Measurements from ENCODE around the gene OVAAL.

DNA sequence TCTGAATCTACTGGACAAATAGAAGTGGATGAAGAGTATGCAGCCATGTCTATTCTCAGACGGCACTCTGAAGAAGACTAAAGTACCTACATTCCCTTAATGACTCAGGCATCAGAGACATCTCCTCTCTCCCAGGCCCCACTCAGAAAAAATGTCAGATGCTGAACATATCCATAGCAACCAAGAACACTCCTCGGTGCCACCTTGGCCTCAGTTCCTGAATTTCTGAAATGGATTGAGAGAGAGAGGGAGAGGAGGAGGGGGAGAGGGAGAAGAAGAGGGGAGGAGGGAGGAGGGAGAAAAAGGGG, 16.0 kb upstream of the OVAAL start:
- TF ChIP-seq, protein P1, sequence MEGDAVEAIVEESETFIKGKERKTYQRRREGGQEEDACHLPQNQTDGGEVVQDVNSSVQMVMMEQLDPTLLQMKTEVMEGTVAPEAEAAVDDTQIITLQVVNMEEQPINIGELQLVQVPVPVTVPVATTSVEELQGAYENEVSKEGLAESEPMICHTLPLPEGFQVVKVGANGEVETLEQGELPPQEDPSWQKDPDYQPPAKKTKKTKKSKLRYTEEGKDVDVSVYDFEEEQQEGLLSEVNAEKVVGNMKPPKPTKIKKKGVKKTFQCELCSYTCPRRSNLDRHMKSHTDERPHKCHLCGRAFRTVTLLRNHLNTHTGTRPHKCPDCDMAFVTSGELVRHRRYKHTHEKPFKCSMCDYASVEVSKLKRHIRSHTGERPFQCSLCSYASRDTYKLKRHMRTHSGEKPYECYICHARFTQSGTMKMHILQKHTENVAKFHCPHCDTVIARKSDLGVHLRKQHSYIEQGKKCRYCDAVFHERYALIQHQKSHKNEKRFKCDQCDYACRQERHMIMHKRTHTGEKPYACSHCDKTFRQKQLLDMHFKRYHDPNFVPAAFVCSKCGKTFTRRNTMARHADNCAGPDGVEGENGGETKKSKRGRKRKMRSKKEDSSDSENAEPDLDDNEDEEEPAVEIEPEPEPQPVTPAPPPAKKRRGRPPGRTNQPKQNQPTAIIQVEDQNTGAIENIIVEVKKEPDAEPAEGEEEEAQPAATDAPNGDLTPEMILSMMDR (conservative IDR thresholded peaks at IDR 0.05), result no peak
- TF ChIP-seq ZFX (IDR thresholded peaks at IDR 0.05), result no peak
